Brain microvascular endothelial cell (primary cell): ENCODE data around the gene ZNF536.

ENCODE experiments used
- DNase-seq: peaks from one replicate; pipeline ENCODE4 v3.0.0-alpha.2; 2020
- H3K27ac ChIP-seq: fragments of 250-450 bp; sonication (Bioruptor Pico); 2 replicates; pipeline ENCODE4 v1.5.1; 2020; ENCODE audit warnings: mild to moderate bottlenecking, moderate library complexity
- H3K27me3 ChIP-seq: fragments of 250-450 bp; sonication (Bioruptor Pico); replicated peaks from 2 replicates; pipeline ENCODE4 v1.5.1; 2020; ENCODE audit warnings: mild to moderate bottlenecking
- H3K36me3 ChIP-seq: fragments of 250-450 bp; sonication (Bioruptor Pico); replicated peaks from 2 replicates; pipeline ENCODE4 v1.5.1; 2020; ENCODE audit warnings: mild to moderate bottlenecking
- H3K4me3 ChIP-seq: 2 replicates; pipeline ENCODE4 v1.5.1; 2011; ENCODE audit warnings: low read depth, mild to moderate bottlenecking, control low read depth, low read length, moderate library complexity
- in situ Hi-C: cut with HindIII; loops from 2 replicates; pipeline ENCODE4 v1.10.0; 2017; ENCODE audit warnings: low sequenced_read_pairs, low pct_ligation_motif_present
- TF ChIP-seq, protein P1 (sequence below): IDR thresholded peaks from 2 replicates; pipeline ENCODE4 v1.5.1; 2011; ENCODE audit warnings: low read depth, mild to moderate bottlenecking, moderate library complexity, low read length, control low read depth, inconsistent platforms; ENCODE audit errors: missing control alignments

The ZNF536 gene

DNA sequence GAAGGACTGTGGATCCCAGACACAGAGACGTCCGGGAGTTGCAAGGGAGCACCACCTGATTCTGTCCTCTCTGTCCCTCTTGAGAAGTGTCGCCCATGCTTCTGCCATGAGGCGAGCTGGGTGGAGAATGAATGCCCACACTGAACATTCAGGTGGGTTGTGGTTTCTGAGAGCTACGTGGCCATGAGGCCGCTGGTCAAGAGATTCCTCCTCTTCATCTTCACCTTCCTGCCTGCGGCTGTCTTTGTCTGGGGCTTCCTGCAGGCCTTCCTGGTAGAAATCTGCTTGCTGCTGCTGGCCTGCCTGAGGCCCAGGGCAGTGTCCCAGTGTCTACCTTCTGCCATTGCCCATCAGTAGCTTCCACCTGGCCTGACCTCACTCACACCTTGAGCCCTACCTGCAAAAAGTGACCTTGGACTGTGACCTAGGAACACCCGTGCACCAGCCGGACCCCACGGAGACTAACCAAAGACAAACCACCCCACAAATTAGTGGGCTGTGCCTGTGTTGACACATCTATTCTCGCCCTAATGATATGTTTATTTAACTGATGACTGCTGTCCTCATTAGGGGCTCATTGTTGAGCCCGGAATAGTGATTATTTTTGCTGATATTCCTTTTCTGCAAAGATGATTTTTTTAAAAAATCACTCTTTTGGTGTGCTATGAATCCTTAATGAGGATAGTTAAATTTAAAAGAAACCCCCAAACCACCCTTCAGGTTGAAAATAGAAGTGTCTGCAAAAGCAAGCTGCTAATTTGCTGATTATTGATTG lies 38.7 kb upstream of the ZNF536 start:
- no peak for DNase-seq
- H3K4me3 ChIP-seq: no peak overlapping the region
- TF ChIP-seq, protein P1, sequence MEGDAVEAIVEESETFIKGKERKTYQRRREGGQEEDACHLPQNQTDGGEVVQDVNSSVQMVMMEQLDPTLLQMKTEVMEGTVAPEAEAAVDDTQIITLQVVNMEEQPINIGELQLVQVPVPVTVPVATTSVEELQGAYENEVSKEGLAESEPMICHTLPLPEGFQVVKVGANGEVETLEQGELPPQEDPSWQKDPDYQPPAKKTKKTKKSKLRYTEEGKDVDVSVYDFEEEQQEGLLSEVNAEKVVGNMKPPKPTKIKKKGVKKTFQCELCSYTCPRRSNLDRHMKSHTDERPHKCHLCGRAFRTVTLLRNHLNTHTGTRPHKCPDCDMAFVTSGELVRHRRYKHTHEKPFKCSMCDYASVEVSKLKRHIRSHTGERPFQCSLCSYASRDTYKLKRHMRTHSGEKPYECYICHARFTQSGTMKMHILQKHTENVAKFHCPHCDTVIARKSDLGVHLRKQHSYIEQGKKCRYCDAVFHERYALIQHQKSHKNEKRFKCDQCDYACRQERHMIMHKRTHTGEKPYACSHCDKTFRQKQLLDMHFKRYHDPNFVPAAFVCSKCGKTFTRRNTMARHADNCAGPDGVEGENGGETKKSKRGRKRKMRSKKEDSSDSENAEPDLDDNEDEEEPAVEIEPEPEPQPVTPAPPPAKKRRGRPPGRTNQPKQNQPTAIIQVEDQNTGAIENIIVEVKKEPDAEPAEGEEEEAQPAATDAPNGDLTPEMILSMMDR: no peak
- in situ Hi-C loops: no loop called here
- H3K27ac ChIP-seq: no peak overlapping the region
- H3K27me3 ChIP-seq: no peaks in the 10 kb centered on the region
- H3K36me3 ChIP-seq: no peaks in the 10 kb centered on the region

DNA sequence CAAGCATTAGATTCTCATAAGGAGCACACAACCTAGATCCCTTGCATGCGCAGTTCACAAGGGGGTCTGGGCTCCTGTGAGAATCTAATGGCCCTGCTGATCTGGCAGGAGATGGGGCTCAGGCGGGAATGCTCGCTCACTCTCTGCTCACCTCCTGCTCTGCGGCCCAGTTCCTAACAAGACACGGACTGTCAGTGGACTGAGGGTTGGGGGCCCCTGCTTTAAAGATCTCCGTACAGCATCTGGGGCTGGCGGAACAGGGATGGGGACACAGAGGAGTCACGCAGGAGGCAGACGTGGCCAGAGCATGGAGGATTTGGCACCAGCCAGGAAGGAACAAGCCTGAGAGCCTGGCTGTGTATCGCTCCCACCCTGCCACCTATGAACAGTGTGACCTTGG lies 37.3 kb upstream of the ZNF536 start:
- Histone ChIP-seq H3K36me3 (no peaks in the 10 kb centered on the region), H3K27me3 (no peaks in the 10 kb centered on the region), H3K27ac (no peak overlapping the region), H3K4me3 (no peak overlapping the region)
- in situ Hi-C loops: no loop called here
- TF ChIP-seq, protein P1: no peak
- DNase-seq: no peak

DNA sequence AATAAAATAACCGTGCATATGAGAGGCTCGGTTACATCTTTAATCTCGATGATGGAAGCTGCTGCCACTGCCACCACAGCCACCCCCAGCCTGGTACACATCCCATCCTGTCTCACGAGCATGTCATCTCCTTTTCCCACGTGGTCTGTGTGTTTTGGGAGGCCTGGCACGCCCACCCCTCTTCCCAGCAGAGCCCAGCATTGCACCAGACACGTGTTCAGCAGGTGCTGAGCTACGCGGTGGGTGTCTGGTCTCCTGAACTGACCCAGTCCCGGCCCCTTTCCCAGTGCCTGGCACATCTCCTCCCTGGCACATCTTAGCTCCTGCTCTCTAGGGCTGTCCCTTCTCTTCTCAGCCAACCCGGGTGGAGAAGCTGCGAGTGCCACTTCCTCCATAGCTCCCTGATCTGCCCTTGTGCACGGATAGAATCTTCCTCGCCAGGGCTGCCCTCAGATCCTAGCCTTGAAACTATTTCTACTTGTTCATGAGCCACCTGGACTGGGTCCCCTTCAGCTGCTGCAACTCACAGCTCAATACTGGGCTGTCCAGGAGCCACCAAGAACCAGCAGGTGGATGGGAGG lies 36.8 kb upstream of the ZNF536 start:
- DNase-seq: no peak
- H3K36me3 ChIP-seq: no peaks in the 10 kb centered on the region
- no peaks in the 10 kb centered on the region for H3K27me3 ChIP-seq
- H3K27ac ChIP-seq: no peak overlapping the region
- H3K4me3 ChIP-seq: no peak overlapping the region
- TF ChIP-seq, protein P1: no peak
- in situ Hi-C loops: no loop called here

DNA sequence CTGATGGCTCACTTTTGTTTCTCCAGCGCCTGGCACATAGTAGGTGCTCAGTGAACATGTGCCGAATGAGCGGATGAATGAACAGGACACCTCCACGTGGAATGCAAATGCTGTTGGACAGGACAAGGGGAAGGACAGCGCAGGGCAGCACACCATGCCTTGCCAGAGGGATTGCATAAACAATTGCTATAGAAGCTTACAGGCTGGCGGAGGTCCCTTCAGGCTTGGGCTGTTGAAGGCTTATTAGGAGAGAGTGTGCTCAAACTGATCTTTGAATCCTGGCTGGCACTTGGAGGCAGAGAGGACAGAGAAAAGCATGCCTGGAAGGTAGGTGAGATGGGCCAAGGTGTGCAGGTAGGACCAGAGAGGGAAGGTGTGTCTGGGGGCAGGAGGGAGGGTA lies 35.9 kb upstream of the ZNF536 start:
- TF ChIP-seq, protein P1: no peak
- in situ Hi-C loops: no loop called here
- Histone ChIP-seq H3K27ac (no peak overlapping the region), H3K27me3 (no peaks in the 10 kb centered on the region), H3K4me3 (no peak overlapping the region), H3K36me3 (no peaks in the 10 kb centered on the region)
- DNase-seq: no peak

DNA sequence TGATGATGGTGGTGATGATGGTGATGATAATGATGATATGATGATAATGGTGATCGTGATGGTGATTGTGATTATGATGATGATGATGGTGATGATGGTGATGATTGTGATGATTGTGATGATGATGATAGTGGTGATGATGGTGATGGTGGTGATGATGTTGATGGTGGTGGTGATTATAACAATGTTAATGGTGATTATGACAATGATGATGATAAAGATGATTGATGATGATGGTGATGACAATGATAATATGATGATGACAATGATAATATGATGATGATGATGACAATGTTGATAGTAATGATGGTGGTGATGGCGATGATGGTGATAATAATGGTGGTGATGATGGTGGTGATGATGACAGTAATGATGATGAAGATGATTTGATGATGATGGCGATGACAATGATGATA lies 34.1 kb upstream of the ZNF536 start:
- H3K27me3 ChIP-seq: no peaks in the 10 kb centered on the region
- H3K27ac ChIP-seq: no peak overlapping the region
- TF ChIP-seq, protein P1: no peak
- in situ Hi-C loops: no loop called here
- DNase-seq: no peak
- H3K36me3 ChIP-seq: no peaks in the 10 kb centered on the region
- H3K4me3 ChIP-seq: no peak overlapping the region
